ENCODE measurements around the gene HCRTR1.

The HCRTR1 gene

DNA sequence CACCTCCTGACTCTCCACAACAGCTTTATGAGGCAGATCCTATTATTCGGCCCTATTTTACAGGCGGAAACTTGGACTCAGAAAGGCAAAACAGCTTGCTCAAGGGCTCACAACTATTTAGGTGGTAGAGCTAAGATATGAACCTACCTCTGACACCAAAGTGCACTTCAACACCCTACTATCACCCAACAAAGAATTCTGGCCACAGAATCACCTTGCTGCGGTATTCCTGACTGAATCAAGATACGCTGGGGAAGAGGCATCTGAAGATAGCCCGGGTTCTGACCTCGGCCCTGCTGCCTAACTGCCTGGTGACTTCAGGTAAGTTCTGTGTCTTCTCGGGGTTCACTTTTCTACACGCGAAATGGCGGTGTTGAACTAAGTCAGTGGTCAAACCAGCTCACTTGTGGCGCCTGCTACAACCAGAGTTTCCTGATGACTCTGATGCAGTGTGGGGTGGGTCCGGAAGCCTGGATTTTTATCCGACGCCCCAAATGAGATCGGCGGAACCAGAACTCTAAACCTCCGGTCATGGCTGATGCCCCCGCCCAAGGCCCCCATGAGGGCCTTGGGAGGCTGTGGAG lies 26.6 kb downstream of the HCRTR1 start:
- no peak for DNase-seq (ENCODE audit: low read depth)
- peak overlapping the region; percentile 91 for H3K4me3 ChIP-seq (replicated peaks; ENCODE audit: low read depth, low read length)
- no peak for TF ChIP-seq CTCF (IDR thresholded peaks at IDR 0.05; ENCODE audit: low read length, missing control alignments)

- peak; percentile 99 for DNase-seq (ENCODE audit: low read depth)
- TF ChIP-seq CTCF (IDR thresholded peaks at IDR 0.05; ENCODE audit: low read length, missing control alignments): no peak
- peak within 1 kb of the TSS; percentile 91 for H3K4me3 ChIP-seq (replicated peaks; ENCODE audit: low read depth, low read length)
Measured at GRCh38 chr1:31644560-31645273, 27.2 kb downstream of the HCRTR1 start, which contains the start of gene PEF1. Gene PEF1 (minus strand): TSS chr1:31644876. CDS start chr1:31644864, 12 bp downstream.

- no peak for TF ChIP-seq CTCF (IDR thresholded peaks at IDR 0.05; ENCODE audit: low read length, missing control alignments)
- peak overlapping the region; percentile 91 for H3K4me3 ChIP-seq (replicated peaks; ENCODE audit: low read depth, low read length)
- DNase-seq (ENCODE audit: low read depth): no peak
Measured at GRCh38 chr1:31645274-31645568, 27.7 kb downstream of the HCRTR1 start.

- no peak for DNase-seq (ENCODE audit: low read depth)
- no peak for TF ChIP-seq CTCF (IDR thresholded peaks at IDR 0.05; ENCODE audit: low read length, missing control alignments)
- H3K4me3 ChIP-seq (replicated peaks; ENCODE audit: low read depth, low read length): no peak overlapping the region
Measured at GRCh38 chr1:31646259-31646960, 28.9 kb downstream of the HCRTR1 start.

DNA sequence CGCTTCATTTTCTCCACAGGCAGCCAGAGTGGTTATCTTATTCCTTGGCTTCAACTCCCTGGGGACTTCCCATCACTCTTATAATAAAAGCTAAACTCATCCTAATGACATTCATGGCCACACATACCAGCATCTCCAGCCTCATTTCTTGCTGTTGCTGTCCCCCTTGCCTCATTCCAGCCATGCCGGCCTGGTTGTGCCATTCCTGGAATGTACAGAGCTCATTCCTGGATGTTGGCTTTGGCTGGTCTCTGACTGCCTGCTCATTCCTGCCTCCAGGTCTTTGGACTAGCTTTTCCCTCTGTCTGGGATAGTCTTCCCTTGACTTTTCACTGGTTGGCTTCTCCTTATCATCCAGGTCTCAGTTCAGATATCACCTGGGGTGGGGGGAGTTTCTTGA lies 29.6 kb downstream of the HCRTR1 start:
- TF ChIP-seq CTCF (IDR thresholded peaks at IDR 0.05; ENCODE audit: low read length, missing control alignments): no peak

GRCh38 chr1:31648190-31648589 lies 30.7 kb downstream of the HCRTR1 start:
- no peak overlapping the region for H3K4me3 ChIP-seq (replicated peaks; ENCODE audit: low read depth, low read length)
- TF ChIP-seq CTCF (IDR thresholded peaks at IDR 0.05; ENCODE audit: low read length, missing control alignments): no peak
- no peak for DNase-seq (ENCODE audit: low read depth)

More for the DNA sequence above, 29.6 kb downstream of the HCRTR1 start:
- DNase-seq (ENCODE audit: low read depth): peak; percentile 35
- no peak overlapping the region for H3K4me3 ChIP-seq (replicated peaks; ENCODE audit: low read depth, low read length)

Data from fibroblast of pulmonary artery (primary cell).